ENCODE measurements around the gene GRIA4. TPM values are rescaled to one million over a fixed set of nuclear protein-coding genes. Genes with fewer than 3 reads are reported as not detected.
"Not testable (repeated sequence)": the region's sequence is repeated elsewhere in the genome, so short reads cannot be mapped to it uniquely, and the experiment has no call there.

Gene GRIA4
- polyA plus RNA-seq, 3 donors = 0.69 to 0.98 (median 0.88) TPM

DNA sequence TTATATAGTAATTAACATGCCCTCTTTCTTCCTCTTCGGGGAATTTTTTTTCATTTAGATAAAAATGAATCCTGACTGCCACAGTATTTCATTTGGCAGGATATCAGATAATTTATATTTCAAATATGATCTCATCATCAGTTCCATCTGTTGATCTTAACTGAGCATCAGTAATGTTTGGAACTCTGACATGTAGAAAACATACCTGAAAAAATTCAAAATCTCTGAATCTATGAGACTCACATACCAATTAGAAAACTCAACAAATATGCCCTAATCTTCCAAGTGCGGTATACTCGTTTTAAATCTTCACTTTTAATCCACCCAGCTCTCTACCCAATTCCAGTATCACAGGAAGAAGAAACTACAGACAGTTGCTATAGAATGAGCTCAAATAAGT lies 250.2 kb downstream of the GRIA4 start:
- DNase-seq = no peak

DNA sequence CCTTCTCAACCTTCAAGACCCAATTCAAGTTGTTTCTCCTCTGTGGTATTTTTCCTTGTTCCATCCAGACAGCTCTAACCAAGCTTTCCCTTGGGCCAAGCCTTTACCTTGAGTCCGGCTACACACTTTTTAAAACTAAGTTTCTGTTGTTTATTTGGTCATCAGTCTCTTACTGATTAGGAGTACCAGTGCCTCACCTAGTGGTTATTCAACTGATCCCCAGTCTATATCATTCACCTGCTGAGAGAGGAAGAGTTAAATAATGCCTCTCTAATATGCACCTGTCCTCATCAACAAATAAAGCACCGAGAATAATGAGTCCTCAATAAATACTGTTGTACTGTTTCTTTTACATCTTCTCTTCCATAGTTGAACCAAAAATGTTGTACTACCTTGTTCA lies 251.4 kb downstream of the GRIA4 start:
- no peak for DNase-seq

GRCh38 chr11:105862736-105863367 lies 253.0 kb downstream of the GRIA4 start:
- peak; percentile 53 for DNase-seq

DNA sequence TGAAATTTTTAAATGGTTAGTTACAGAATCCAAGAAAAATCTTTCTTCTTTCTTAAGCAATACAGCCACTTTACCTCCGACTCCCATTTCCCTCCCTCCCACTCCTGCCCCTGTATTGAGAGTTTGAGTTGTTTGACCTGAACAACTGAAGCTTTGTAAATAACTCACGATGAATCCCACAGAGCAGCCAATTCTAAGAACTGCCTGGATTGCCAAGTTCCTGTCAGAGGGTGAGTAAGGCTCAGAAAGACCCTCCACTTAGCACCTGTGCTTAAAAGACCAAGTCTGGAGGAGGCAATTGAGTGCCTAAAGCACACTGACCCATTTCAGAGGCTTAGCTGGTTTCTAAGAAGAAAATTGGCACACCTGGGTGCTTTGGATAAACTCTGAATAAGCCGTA lies 253.7 kb downstream of the GRIA4 start:
- DNase-seq = no peak

DNA sequence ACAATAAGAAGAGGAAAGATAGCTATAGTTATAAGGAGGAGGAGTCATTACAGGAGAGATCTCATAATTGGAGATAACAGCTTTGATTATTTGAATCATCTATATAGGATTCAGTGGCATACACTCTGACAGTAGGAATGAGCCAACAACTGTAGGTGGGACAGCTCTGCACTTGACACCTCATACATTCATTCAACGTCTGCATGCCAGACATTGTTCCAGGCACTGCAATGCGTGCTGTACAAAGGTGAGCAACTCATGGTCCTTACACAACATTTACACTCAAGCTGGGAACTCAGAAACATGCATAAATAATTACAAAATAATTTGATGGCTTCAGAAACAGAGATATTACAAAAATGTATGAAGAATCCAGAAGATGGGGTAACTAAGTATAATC lies 257.9 kb downstream of the GRIA4 start:
- DNase-seq = no peak

DNA sequence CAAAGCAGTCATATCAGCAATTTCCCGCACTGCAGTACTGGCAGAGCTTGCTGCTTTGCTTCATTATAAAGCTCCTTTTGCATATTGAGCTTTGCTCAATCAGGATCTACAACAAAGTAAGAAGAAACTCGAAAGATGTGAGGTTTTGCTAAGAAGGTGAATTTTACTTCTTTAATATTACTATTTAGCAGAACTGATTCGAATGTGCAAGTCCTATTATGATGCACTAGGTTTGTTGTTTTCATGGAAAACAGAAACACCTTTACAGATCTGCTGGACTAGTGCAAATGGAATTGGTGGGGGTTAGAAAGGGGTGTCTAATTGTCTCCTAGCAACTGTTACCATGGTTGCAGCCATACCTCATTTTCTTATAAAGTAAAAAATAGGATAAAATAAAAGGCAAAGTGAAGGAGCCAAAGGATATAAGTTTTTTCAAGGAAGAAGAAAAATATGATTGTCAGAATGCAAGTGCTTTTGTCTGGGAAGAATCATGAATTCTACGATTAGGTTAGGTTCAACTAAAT lies 259.0 kb downstream of the GRIA4 start:
- DNase-seq = no peak

- DNase-seq = no peak
Observed at GRCh38 chr11:105870516-105871113, 260.7 kb downstream of the GRIA4 start.

- no peak for DNase-seq
Observed at GRCh38 chr11:105878510-105878909, 268.6 kb downstream of the GRIA4 start.

DNA sequence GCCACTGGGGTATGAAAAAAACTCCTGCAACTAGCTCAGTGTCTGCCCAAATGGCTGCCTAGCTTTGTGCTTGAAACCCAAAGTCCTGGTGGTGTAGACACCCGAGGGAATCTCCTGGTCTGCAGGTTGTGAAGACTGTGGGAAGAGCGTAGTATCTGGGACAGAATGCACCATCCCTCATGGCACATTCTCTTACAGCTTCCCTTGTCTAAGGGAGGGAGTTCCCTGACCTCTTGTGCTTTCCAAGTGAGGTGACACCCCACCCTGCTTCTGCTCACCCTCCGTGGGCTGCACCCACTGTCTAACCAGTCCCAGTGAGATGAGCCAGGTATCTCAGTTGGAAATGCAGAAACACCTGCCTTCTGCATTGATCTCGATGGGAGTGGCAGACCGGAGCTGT lies 269.1 kb downstream of the GRIA4 start:
- DNase-seq = not testable (repeated sequence)

DNA sequence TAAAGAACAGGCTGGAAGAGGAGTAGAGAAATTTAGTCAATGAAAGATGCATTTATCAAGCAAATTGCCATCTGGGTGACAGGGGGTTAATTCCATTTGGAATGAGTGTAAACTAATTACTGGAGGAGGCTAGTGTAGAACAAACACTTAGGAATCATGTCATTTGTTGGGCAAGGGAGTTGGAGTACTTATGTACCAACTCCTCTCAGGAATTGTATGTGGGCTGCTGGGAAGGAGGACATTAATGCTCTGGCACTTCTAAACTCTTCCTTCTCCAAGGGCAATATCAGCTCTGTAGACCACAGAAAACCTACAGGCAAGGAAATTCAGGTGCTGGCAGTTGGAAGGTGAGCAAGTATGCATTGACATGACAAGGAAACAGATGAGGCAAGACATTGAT lies 271.2 kb downstream of the GRIA4 start:
- no peak for DNase-seq

DNA sequence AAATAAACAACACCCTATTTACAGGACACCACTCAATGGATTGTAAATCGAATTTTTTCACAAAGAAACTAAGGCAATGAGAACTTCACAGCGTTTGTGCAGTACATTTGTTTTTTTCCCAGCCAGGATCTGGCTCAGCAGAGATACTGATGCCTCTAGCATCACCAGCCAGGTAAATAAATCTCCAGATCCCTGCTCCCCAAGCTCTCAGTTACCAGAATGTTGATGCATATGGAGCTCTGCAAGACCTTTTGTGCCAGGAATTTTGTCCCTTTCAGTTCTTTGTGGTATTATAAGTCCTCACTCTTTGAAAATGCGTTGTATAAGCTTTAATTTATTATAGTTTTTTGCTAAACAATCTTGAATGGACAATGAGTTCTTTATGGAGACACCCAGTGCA lies 274.6 kb downstream of the GRIA4 start:
- DNase-seq = no peak

GRCh38 chr11:105891685-105892084 lies 281.8 kb downstream of the GRIA4 start:
- no peak for DNase-seq

DNA sequence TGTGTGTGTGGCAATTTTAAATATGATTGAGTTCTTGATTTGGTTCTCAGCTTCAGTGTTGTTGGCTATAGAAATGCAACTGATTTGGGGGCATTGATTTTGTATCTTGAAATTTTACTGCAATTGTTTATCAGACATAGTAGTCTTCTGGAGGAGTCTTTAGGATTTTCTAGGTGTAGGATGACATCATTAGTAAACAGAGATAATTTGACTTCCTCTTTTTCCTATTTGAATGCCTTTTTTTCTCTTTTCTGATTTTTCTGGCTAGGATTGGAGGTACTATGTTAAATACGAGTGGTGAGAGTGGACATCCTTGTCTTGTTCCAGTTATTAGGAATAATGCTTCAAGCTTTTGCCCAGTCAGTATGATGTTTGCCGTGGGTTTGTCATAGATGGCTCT lies 287.3 kb downstream of the GRIA4 start:
- no peak for DNase-seq

GRCh38 chr11:105899772-105900171 lies 289.9 kb downstream of the GRIA4 start:
- no peak for DNase-seq

- no peak for DNase-seq
Observed at GRCh38 chr11:105900515-105901035, 290.7 kb downstream of the GRIA4 start.

- DNase-seq = no peak
Observed at GRCh38 chr11:105903113-105903512, 293.2 kb downstream of the GRIA4 start.

GRCh38 chr11:105906517-105906916 lies 296.6 kb downstream of the GRIA4 start:
- DNase-seq = no peak

DNA sequence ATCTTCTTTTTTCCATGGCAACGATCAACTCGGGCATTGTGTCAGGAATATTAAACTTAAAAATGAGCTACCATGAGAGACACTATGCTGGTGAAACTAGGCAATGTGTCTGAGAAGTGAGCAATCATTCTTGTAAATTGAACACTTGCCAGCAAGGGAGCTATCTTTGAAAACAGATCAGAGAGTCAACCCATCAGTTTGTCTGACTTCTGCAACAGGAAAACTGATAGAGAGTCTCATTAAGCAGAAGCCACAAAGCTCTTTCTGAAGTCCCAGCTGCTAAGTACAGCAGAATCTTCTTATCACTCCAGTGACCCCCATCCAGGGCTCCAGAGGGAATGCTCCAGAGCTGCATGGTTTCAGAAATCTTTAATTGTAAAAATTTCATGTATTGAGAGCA lies 297.4 kb downstream of the GRIA4 start:
- no peak for DNase-seq

GRCh38 chr11:105910095-105910715 lies 300.3 kb downstream of the GRIA4 start:
- no peak for DNase-seq

DNA sequence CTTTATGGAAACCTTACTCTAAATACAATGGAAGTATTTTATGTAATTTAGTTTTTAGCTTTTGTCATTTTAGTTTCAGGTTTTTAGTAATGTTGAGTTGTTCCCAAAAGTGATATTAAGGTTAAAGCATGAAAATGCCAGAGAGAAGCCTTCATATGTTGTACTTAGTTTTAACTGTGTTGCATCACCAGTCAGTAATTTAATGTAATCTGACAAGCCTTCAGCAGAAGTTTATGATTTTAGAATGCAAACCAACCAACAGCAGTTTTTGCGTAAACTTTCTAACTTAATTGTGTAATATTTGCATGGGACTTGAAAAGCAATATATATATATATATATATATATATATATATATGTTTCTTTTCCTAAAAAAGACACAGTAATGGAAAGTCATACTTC lies 301.6 kb downstream of the GRIA4 start:
- no peak for DNase-seq

- DNase-seq = no peak
Observed at GRCh38 chr11:105912666-105913065, 302.8 kb downstream of the GRIA4 start.

- no peak for DNase-seq
Observed at GRCh38 chr11:105915021-105915420, 305.1 kb downstream of the GRIA4 start.

DNA sequence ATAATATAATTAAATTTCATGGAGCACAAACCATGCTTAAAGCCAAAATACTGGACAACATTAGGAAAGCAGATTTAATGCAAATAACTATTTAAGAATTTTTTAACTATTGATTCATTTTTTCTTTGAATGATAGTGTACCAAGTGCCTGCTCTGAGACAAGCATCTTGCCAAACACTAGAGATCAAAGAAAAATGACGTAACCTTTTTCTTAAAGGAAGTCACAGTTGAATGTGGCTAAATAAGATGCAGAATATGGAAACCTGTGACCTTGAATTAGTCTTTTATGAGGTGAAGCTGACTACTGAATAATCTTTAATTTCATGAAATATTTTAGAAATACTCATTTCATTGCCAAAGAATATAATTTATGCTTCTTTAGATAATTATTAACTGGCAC lies 308.2 kb downstream of the GRIA4 start:
- DNase-seq = no peak
